BJ (cell line): ENCODE measurements around the gene SPNS3. TPM values are rescaled to one million over a fixed set of nuclear protein-coding genes. Genes with fewer than 3 reads are reported as not detected.

Experiments used
- CTCF ChIA-PET: fragments of 350-600 bp; formaldehyde crosslinking; extraction: SDS; loops from one replicate; lab custom pipeline; 2021; ENCODE audit warnings: antibody characterized with exemption, inconsistent platforms; lab: Yijun Ruan, JAX
- POLR2A ChIA-PET: fragments of 300-600 bp; sonication (Branson Sonifier 250); formaldehyde crosslinking; extraction: SDS; loops from one replicate; lab custom pipeline; 2021; ENCODE audit warnings: antibody characterized with exemption; lab: Charles Lee
- DNase-seq: peaks from one replicate; pipeline ENCODE4 v3.0.0-alpha.2; 2011; ENCODE audit warnings: low read depth
- H3K27me3 ChIP-seq: 2 replicates; pipeline ENCODE4 v1.6.0; 2011; ENCODE audit warnings: low read length; ENCODE audit not compliant: control insufficient read depth, insufficient read depth
- H3K36me3 ChIP-seq: 2 replicates; pipeline ENCODE4 v1.5.1; 2011; ENCODE audit warnings: low read length; ENCODE audit not compliant: control insufficient read depth, insufficient read depth
- H3K4me3 ChIP-seq: 2 replicates; pipeline ENCODE4 v1.5.1; 2011; ENCODE audit warnings: low read depth, mild to moderate bottlenecking, control low read depth, low read length
- polyA plus RNA-seq: library from polyadenylated mRNA; depleted of rRNA; stranded (reverse); fragments of >200 nt; gene quantifications from 2 replicates; pipeline ENCODE4 v1.2.3, GENCODE V29; 2011
- TF ChIP-seq, protein P1 (sequence below): IDR thresholded peaks from 2 replicates; pipeline ENCODE4 v1.5.1; 2011; ENCODE audit warnings: low read depth, mild to moderate bottlenecking, control low read depth, inconsistent platforms, low read length, moderate library complexity; ENCODE audit not compliant: insufficient read depth

Gene SPNS3
- polyA plus RNA-seq, 1 experiment, result not detected

DNA sequence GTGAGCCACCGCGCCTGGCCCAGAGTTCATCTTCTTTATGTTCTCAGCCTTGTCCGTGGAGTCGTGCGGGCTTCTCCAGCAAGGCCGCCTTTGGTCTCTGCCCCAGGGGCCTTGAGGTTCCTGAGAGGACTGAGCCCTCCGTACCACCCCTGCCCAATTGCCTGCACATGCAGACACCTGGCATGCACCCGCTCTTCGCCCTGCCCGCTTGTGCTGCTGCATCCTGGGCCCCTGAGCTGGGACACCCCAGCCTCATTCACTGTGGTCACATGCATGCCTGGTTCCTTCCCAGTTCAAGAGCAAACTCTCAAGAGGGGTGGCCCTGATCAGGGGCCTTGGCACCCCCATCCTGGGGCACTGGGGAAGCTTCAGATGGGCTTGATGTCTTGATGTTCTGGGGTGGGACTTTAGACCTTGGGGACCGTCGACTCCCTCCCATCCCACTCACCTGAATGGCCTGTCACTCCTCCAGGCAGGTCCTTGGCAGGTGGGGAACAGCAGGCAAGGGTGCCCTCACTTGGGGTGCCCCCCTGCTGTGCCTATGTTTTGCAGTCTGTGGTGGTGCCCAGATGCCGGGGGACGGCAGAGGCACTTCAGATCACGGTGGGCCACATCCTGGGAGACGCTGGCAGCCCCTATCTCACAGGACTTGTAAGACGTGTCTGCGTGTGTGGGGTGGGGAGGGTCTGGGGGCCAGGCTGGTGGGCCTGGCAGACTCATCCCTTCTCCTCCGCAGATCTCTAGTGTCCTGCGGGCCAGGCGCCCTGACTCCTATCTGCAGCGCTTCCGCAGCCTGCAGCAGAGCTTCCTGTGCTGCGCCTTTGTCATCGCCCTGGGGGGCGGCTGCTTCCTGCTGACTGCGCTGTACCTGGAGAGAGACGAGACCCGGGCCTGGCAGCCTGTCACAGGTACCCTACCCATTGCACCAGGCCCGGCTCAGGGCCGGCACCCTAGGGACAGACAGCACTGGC is 52.2 kb downstream of the SPNS3 start:
- H3K4me3 ChIP-seq, result no peak overlapping the region
- no peaks in the 10 kb centered on the region for H3K36me3 ChIP-seq
- CTCF ChIA-PET, result no interaction called here
- no peak for DNase-seq
- TF ChIP-seq, protein P1, sequence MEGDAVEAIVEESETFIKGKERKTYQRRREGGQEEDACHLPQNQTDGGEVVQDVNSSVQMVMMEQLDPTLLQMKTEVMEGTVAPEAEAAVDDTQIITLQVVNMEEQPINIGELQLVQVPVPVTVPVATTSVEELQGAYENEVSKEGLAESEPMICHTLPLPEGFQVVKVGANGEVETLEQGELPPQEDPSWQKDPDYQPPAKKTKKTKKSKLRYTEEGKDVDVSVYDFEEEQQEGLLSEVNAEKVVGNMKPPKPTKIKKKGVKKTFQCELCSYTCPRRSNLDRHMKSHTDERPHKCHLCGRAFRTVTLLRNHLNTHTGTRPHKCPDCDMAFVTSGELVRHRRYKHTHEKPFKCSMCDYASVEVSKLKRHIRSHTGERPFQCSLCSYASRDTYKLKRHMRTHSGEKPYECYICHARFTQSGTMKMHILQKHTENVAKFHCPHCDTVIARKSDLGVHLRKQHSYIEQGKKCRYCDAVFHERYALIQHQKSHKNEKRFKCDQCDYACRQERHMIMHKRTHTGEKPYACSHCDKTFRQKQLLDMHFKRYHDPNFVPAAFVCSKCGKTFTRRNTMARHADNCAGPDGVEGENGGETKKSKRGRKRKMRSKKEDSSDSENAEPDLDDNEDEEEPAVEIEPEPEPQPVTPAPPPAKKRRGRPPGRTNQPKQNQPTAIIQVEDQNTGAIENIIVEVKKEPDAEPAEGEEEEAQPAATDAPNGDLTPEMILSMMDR, result no peak
- POLR2A ChIA-PET, result no interaction called here
- H3K27me3 ChIP-seq, result peaks cover 3% of the 10 kb centered on the region; the same call in 1 of the 2 replicates

DNA sequence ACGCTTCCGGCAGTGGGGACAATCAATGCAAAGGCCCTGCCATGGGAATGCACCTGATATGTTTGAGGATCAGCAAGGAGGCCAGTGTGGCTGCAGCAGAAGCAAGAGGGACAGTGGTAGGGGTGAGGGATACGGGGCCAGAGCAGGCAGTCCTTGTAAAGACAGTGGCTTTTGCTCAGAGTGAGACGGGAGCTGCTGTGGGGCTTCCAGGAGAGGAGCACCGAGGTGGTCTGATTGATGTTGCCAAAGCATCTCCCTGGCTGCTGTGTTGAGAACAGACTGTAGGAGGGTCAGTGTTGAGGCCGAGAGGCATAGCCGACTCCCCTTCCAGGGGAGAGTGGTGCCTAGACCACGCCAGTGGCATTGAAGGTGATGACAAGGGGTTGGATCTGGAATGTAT is 53.6 kb downstream of the SPNS3 start:
- Histone ChIP-seq H3K4me3 (no peak overlapping the region), H3K27me3 (peaks cover 1% of the 10 kb centered on the region; the same call in 1 of the 2 replicates), H3K36me3 (no peaks in the 10 kb centered on the region)
- ChIA-PET POLR2A (no interaction called here), CTCF (no interaction called here)
- TF ChIP-seq, protein P1, result no peak
- no peak for DNase-seq

GRCh38 chr17:4487820-4488716 is 54.3 kb downstream of the SPNS3 start:
- Histone ChIP-seq H3K36me3 (no peaks in the 10 kb centered on the region), H3K27me3 (no peaks in the 10 kb centered on the region), H3K4me3 (no peak overlapping the region)
- POLR2A ChIA-PET, result no interaction called here
- TF ChIP-seq, protein P1, result no peak
- DNase-seq, result no peak
- CTCF ChIA-PET, result interaction anchor here (1.2 kb wide), 1 partner anchor 9 kb away, joined by 3 read pairs; no protein-coding TSS in a partner anchor

- Histone ChIP-seq H3K27me3 (no peaks in the 10 kb centered on the region), H3K4me3 (no peak overlapping the region), H3K36me3 (no peaks in the 10 kb centered on the region)
- TF ChIP-seq, protein P1, result no peak
- ChIA-PET POLR2A (no interaction called here), CTCF (interaction anchor here (1.2 kb wide), 1 partner anchor 8 kb away, joined by 3 read pairs; no protein-coding TSS in a partner anchor)
- no peak for DNase-seq
Measured at GRCh38 chr17:4488989-4489595, 55.4 kb downstream of the SPNS3 start.
